B cell (primary cell): Measurements from ENCODE around the gene CPNE4.

Experiments
- EZH2 ChIP-seq: IDR thresholded peaks from 2 replicates; pipeline ENCODE4 v1.6.1; 2012; ENCODE audit warnings: borderline replicate concordance, low read depth, mild to moderate bottlenecking, moderate library complexity, low read length; ENCODE audit not compliant: insufficient read depth, poor library complexity, severe bottlenecking
- TF ChIP-seq, protein P1 (sequence below): fragments of 200-600 bp; IDR thresholded peaks from one replicate; pipeline ENCODE4 v1.8.0; 2022; ENCODE audit warnings: antibody characterized with exemption, mild to moderate bottlenecking

DNA sequence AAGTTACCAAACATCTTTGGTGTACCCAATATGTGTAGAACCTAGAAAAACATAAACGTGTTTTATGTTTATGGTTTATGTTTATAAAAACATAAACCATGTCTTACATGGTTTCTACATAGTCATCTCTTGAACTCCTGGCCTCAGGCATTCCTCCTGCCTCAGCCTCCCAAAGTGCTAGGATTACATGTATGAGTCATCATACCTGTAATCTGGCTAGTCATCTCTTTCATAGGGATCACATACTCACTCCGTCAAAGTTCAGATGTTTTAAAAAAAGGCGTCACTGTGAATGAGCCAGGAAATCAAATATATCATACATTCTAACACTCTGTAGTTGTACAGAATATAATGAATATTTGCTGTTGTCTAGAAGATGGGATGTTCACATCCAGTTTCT is 178.6 kb downstream of the CPNE4 start:
- TF ChIP-seq, protein P1, sequence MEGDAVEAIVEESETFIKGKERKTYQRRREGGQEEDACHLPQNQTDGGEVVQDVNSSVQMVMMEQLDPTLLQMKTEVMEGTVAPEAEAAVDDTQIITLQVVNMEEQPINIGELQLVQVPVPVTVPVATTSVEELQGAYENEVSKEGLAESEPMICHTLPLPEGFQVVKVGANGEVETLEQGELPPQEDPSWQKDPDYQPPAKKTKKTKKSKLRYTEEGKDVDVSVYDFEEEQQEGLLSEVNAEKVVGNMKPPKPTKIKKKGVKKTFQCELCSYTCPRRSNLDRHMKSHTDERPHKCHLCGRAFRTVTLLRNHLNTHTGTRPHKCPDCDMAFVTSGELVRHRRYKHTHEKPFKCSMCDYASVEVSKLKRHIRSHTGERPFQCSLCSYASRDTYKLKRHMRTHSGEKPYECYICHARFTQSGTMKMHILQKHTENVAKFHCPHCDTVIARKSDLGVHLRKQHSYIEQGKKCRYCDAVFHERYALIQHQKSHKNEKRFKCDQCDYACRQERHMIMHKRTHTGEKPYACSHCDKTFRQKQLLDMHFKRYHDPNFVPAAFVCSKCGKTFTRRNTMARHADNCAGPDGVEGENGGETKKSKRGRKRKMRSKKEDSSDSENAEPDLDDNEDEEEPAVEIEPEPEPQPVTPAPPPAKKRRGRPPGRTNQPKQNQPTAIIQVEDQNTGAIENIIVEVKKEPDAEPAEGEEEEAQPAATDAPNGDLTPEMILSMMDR = no peak
- TF ChIP-seq EZH2 = no peak
